OCI-LY3 (cell line): ENCODE results near the gene LRRC61.

ENCODE experiments used
- H2AFZ ChIP-seq: fragments of 200-600, 300-600 bp; shearing (Covaris generic); 2 replicates; pipeline ENCODE4 v1.6.0; 2014; ENCODE audit warnings: antibody characterized with exemption, low read depth, low read length
- H3K27ac ChIP-seq: fragments of 200-600, 300-600 bp; sonication (generic); 2 replicates; pipeline ENCODE4 v1.5.1; 2014; ENCODE audit warnings: mild to moderate bottlenecking, low read length, moderate library complexity, mixed read lengths
- H3K27me3 ChIP-seq: fragments of 200-600, 300-600 bp; sonication (generic); 2 replicates; pipeline ENCODE4 v1.6.1; 2014; ENCODE audit warnings: low read depth, low read length, mixed read lengths
- H3K36me3 ChIP-seq: fragments of 200-600, 300-600 bp; sonication (generic); replicated peaks from 2 replicates; pipeline ENCODE3; 2014; ENCODE audit warnings: low read depth, low read length, mixed read lengths
- H3K4me1 ChIP-seq: fragments of 300-600, 200-600 bp; sonication (generic); 2 replicates; pipeline ENCODE4 v1.6.1; 2014; ENCODE audit warnings: low read length, mixed read lengths
- H3K4me2 ChIP-seq: fragments of 200-600, 300-600 bp; sonication (generic); 2 replicates; pipeline ENCODE4 v1.6.1; 2014; ENCODE audit warnings: low read length, mixed read lengths
- H3K4me3 ChIP-seq: fragments of 300-600, 200-600 bp; sonication (generic); 2 replicates; pipeline ENCODE4 v1.5.1; 2014; ENCODE audit warnings: antibody characterized with exemption, mild to moderate bottlenecking, low read length, moderate library complexity
- H3K79me2 ChIP-seq: fragments of 300-600, 200-600 bp; shearing (Covaris generic); 2 replicates; pipeline ENCODE4 v1.6.1; 2014; ENCODE audit warnings: mild to moderate bottlenecking, low read length, mixed read lengths
- H3K9ac ChIP-seq: fragments of 300-600, 200-600 bp; shearing (Covaris generic); 2 replicates; pipeline ENCODE4 v1.6.0; 2014; ENCODE audit warnings: mild to moderate bottlenecking, low read length, moderate library complexity
- H3K9me3 ChIP-seq: fragments of 200-600, 300-600 bp; shearing (Covaris generic); 2 replicates; pipeline ENCODE4 v1.6.1; 2014; ENCODE audit warnings: low read length, mixed read lengths; ENCODE audit not compliant: insufficient read depth
- H4K20me1 ChIP-seq: fragments of 200-600, 300-600 bp; sonication (generic); 2 replicates; pipeline ENCODE4 v1.6.1; 2016; ENCODE audit warnings: low read length, mixed read lengths; ENCODE audit not compliant: insufficient read depth
- EZH2phosphoT487 ChIP-seq: fragments of 200-600 bp; shearing (Covaris generic); IDR thresholded peaks from 2 replicates; pipeline ENCODE4 v1.6.1; 2018; ENCODE audit warnings: antibody characterized with exemption, mixed run types, low read depth
- TF ChIP-seq, protein P1 (sequence below): fragments of 200-600, 300-600 bp; sonication (generic); IDR thresholded peaks from 2 replicates; pipeline ENCODE4 v1.5.1; 2014; ENCODE audit warnings: antibody characterized with exemption, low read length, low read depth

LRRC61 gene

DNA sequence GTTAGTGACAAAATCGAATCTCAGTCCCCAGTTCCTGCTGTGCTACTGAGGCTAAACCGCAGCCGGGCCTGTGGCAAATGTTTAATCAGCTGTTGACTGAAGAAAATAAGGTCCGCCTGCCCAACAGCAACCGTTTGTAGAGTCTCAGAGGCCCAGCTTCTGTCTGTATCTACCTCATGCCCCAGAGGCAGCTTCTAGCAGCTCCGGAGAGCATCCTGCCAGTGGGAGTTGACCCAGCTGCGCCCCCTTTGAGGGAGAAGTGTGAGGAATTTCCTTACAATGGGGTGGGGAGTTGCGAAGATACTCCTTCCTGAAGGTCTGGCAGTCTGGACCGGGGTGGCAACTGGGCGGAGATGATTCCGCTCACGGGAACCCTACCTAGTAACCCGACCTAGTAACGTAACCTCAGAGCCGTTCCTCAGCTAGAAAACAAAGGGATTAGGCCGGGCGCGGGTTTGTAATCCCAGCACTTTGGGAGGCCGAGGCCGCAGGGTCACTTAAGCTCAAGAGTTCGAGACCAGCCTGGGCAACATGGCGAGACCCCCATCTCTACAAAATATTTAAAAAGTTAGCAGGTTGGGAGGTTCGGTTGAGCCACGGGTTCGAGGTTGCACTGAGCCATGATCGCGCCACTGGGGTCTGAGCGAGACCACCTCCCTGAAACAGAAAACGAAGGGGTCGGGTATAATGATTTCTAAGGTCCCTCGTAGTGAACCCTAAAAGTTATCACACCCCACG, 55.1 kb downstream of the LRRC61 start:
- Histone ChIP-seq H3K9me3 (no peaks in the 10 kb centered on the region), H3K79me2 (peaks cover 79% of the 10 kb centered on the region), H3K9ac (peak overlapping the region; percentile 97), H3K4me3 (peak overlapping the region; percentile 91), H3K36me3 (peaks cover 20% of the 10 kb centered on the region), H3K4me2 (peak overlapping the region; percentile 88), H3K27ac (peak overlapping the region; percentile 93), H4K20me1 (peaks cover 14% of the 10 kb centered on the region), H2AFZ (no peak overlapping the region), H3K27me3 (no peaks in the 10 kb centered on the region), H3K4me1 (peaks cover 81% of the 10 kb centered on the region)
- TF ChIP-seq EZH2phosphoT487, result no peak
- TF ChIP-seq, protein P1, sequence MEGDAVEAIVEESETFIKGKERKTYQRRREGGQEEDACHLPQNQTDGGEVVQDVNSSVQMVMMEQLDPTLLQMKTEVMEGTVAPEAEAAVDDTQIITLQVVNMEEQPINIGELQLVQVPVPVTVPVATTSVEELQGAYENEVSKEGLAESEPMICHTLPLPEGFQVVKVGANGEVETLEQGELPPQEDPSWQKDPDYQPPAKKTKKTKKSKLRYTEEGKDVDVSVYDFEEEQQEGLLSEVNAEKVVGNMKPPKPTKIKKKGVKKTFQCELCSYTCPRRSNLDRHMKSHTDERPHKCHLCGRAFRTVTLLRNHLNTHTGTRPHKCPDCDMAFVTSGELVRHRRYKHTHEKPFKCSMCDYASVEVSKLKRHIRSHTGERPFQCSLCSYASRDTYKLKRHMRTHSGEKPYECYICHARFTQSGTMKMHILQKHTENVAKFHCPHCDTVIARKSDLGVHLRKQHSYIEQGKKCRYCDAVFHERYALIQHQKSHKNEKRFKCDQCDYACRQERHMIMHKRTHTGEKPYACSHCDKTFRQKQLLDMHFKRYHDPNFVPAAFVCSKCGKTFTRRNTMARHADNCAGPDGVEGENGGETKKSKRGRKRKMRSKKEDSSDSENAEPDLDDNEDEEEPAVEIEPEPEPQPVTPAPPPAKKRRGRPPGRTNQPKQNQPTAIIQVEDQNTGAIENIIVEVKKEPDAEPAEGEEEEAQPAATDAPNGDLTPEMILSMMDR, result peak; percentile 32; the same call in 1 of the 2 replicates

DNA sequence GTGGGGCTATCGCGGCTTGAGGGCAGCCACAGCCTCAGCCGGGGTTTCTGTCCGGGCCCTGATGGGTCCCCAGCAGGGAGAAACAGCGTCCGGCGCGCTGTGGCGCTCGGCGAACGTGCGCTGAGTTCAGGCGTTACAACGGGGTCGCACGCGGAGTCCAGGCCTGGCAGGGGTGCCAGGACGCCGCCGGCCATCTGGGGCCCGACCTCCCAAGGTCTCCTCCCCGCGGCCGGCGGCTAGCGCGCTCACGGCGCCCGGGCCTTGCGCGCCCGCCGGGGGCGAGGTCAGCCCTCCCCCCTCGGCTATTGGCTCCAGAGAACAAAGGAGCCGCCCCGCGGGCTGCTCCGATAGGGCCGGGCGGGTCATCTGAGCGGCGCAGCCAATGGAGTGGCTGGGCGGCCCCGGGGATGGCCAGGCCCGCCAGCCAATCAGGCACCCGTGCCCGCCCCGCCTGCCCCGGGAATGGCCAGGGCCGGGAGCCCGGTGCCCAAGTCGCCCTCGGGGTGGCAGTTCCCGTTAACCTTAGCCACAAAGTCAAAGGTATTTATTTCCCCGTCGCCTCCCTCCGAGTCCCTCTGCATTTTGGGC, 55.8 kb downstream of the LRRC61 start, which contains the start of gene ZNF775:
Gene ZNF775 (plus strand): TSS at position 478 of the 588 bp plus-strand sequence. CDS start 9,141 bp downstream, outside the sequence.
- Histone ChIP-seq H3K79me2 (peaks cover 79% of the 10 kb centered on the region), H3K9ac (peak within 1 kb of the TSS; percentile 98), H2AFZ (no peak within 1 kb of the TSS), H4K20me1 (peaks cover 8% of the 10 kb centered on the region), H3K36me3 (peaks cover 13% of the 10 kb centered on the region), H3K4me2 (peak within 1 kb of the TSS; percentile 95), H3K27me3 (no peaks in the 10 kb centered on the region), H3K9me3 (no peaks in the 10 kb centered on the region), H3K4me1 (peaks cover 81% of the 10 kb centered on the region), H3K4me3 (peak within 1 kb of the TSS; percentile 93), H3K27ac (peak within 1 kb of the TSS; percentile 93)
- TF ChIP-seq, protein P1, result no peak
- no peak for TF ChIP-seq EZH2phosphoT487

DNA sequence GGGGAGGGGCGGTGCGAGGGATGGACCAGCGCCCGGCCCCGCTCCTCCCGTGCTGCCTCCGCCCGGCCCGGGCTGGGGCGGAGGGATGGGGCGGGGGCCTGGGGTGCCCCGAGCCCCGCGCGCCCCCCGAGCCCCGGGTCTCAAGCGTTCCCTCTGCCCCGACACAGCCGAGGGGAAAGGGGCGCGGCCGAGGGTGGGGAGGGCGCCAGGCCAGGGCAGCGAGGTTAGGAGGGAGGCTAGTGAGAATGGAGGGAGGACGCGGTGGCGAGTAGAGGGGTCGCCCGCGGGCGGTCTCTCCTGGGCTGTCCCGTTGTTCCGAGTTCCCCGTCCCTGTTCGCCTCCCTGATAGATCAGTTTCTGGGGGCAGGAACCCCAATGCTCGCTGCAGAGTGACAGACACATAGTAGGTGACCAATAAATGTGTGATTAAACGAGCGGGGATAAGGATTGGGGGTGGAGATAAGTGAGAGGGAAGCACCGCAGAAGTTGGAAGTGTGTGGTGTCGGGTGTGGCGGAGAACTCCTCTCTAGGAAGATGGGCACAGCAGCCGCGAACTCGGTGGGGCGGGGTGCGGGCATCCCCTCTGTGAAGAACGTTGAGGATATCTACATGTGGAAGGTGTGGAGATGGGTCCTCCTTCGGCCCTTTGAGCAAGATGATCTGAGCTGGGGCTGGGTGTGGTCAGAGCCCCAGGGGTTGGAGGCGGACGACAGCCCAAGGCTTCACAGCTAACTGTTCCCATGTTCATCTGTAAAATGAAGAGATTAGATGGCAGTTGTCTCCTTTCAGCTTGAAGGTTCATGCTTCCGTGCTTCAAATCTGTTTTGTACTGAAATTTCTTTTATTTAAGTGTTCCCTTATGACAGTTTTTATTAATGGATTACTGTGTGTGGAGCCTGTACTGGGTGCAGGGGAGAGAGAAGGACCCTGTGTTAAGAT, 56.6 kb downstream of the LRRC61 start:
- peak overlapping the region; percentile 98 for H3K9ac ChIP-seq
- peaks cover 78% of the 10 kb centered on the region for H3K79me2 ChIP-seq
- H3K27ac ChIP-seq, result peak overlapping the region; percentile 79
- H3K4me3 ChIP-seq, result peak overlapping the region; percentile 93
- no peaks in the 10 kb centered on the region for H3K27me3 ChIP-seq
- TF ChIP-seq, protein P1, result no peak
- TF ChIP-seq EZH2phosphoT487, result no peak
- 0 out of 2 replicates have a peak, but pooled peaks cover under 1% of the 10 kb centered on the region for H4K20me1 ChIP-seq
- no peaks in the 10 kb centered on the region for H3K9me3 ChIP-seq
- H2AFZ ChIP-seq, result no peak overlapping the region
- peaks cover 6% of the 10 kb centered on the region for H3K36me3 ChIP-seq
- peaks cover 82% of the 10 kb centered on the region for H3K4me1 ChIP-seq
- H3K4me2 ChIP-seq, result peak overlapping the region; percentile 95
